Measurements from ENCODE around the gene DUSP9.

DUSP9 gene

DNA sequence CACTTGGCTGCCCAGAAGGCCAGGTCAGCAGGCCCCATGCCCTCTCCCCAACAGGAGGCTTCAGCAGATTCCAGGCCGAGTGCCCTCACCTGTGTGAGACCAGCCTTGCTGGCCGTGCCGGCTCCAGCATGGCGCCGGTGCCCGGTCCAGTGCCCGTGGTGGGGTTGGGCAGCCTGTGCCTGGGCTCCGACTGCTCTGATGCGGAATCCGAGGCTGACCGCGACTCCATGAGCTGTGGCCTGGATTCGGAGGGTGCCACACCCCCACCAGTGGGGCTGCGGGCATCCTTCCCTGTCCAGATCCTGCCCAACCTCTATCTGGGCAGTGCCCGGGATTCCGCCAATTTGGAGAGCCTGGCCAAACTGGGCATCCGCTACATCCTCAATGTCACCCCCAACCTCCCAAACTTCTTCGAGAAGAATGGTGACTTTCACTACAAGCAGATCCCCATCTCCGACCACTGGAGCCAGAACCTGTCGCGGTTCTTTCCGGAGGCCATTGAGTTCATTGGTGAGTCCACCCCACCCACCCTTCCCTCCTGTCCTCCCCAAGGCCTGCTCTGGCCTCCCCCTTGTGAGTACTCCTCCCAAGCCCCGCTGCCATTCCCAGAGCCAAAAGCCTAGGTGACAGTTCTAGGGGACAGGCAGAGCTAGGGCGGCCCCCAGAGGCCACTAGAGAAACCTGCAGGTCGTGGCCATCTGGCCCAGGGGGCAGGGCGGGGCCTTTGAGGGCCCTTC is 2.3 kb downstream of the DUSP9 start:
- DNase-seq (ENCODE audit: low read depth in 2 of 2), result no peak

DNA sequence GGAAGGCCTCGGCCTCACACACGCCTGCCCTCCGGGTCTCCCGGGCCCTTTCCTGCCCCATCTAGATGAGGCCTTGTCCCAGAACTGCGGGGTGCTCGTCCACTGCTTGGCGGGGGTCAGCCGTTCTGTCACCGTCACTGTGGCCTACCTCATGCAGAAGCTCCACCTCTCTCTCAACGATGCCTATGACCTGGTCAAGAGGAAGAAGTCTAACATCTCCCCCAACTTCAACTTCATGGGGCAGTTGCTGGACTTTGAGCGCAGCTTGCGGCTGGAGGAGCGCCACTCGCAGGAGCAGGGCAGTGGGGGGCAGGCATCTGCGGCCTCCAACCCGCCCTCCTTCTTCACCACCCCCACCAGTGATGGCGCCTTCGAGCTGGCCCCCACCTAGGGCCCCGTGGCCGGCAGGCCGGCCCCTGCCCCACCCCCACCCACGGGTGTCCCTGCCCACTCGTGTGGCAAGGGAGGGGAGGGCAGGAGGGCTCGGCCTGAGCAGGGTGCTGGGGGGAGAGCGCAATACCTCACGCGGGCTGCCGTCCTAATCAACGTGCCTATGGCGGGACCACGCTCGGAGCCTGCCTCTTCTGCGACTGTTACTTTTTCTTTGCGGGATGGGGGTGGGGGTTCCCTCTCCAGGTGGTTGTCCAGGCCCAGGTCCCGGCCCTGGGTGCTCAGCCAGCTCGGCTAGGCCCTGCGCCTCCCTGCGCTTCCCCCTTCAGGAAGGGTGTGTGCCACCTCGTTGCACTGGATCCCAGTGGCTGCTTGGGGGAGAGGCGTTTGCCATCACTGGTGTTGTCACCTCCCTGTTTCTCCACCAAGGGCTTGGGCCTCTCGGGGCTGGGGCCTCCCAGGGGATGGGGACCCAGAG is 3.1 kb downstream of the DUSP9 start:
- DNase-seq (ENCODE audit: low read depth in 2 of 2), result no peak

DNA sequence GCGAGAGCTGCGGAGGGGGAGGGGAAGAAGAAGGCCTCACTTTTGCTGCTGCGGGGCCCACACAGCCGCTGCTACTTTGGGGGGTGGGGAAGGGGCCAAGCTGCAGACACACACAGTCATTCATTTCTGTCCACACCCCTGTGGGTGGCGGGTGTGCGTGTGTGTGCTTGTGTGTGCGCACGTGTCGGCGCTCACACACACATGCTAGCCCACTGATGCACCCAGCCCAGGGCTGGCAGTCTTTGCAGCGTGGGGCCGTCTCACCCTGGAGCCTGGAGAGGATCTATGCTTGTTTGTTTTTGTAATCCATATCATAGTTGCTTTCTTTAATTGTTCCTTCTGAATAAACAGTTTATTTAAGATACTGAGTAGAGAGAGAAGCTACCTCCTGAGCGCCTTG is 4.0 kb downstream of the DUSP9 start:
- no peak for DNase-seq (ENCODE audit: low read depth in 2 of 2)

DNA sequence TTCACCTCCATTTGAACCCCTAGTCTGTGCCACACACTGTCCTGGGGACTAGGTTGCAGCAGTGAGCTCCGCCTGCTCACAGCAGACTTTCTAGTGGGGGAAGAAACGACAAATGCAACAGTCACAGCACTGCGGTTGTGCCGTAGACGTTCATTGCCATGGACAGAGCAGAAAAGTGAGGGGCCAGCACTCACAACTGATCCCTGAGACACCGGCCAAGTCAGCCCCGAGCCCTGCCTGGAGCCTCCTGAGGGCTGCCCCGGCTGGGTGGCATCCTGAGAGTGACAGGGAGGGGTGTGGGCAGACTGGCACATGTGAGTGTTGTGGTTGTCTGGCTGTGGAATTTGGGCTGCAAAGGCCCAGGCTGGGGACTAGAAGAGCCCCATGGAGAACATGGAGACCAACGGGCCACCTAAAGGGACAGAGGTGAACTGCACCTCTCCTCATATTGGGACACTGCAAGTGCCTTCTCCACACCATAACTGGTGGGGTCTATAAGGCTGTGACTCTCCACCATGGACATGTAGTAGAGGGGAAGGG is 4.6 kb downstream of the DUSP9 start:
- no peak for DNase-seq (ENCODE audit: low read depth in 2 of 2)

DNA sequence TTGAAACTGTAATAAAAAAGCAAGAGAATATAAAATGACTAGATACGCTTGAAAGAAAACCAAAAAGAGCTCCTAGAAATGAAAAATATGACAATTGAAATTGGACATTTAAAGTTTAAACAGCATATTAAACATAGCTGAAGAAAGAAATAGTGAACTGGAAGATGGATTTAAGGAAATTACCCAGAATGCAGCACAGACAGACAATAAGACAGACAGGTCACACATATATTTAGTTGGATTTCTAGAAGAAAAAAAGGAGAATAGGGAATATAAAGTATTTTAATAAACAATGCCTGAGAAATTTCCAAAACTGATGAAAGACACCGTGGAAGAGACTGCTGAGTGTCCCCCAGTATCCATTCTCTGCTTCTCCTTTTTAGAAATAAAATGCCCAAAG is 6.6 kb downstream of the DUSP9 start:
- no peak for DNase-seq (ENCODE audit: low read depth in 2 of 2)

DNA sequence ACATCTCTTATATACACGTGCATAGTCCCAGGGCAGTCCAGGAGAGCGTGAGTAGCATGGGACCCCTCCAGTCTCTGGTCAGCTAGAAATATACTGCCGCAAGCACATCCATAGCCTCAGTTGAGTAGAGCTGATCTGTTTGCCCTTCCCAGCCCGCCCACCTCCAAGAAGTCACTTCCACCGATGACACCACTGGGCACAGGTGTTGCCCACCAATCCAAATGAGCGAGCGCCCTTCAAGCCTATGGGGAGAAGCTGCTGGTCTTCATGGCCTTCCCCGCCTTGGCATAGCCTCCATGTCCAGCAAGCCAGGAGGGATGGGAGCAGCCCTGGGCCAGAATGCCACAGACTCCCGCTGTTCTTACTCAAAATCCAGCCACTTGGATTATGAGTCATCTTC is 10.2 kb downstream of the DUSP9 start:
- no peak for DNase-seq (ENCODE audit: low read depth in 2 of 2)

DNA sequence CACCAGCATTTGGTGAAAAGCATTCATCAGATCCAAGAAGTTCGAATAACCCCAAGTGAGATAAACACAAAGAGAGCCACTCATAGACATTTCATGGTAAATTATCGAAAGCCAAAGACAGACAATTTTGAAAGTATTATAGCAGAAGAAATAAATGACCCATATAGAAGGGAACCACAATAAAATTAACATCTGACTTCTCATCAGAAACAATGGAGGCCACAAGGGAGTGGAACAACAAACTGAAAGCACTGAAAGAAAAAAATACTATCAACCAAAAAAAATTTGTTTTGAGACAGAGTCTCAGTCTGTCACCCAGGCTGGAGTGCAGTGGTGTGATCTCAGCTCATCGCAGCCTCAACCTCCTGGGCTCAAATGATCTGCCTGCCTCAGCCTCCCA is 12.3 kb downstream of the DUSP9 start:
- no peak for DNase-seq (ENCODE audit: low read depth in 2 of 2)

DNA sequence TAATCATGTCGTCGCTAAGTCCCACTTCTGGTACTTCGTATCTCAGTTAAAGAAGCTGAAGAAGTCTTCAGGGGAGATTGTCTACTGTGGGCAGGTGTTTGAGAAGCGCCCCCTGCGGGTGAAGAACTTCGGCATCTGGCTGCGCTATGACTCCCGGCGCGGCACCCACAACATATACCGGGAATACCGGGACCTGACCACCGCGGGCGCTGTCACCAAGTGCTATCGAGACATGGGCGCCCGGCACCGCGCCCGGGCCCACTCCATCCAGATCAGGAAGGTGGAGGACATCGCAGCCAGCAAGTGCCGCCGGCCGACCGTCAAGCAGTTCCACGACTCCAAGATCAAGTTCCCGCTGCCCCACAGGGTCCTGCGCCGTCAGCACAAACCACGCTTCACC is 15.3 kb downstream of the DUSP9 start:
- peak in 1 of 2 donors; percentile 28 for DNase-seq (ENCODE audit: low read depth in 2 of 2)

DNA sequence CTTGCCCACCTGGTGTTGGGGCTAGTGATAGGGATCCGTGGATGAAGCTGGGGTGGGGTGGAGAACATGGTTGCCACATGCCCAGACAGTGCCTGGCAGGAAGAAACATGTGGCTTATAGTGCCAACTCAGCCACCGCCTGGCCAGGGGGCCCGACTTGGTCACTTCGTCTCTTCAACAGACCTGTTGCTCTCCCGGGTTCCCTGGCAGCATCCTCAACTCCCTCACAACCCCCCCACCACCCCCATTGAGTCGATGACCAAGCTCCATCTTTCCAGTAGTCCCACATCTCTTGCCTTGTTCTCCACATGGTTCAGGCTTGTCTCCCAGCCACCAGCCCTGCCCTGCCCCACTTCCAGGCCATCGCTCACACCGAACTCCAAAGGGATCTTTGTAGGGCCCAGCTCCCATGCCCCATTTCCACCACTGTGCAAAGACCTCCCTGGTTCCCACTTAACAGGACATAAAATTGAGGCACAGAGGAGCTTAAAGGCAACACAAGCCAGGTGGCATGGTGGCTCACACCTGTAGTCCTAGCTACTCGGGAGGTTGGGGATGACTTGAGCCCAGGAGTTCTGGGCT is 18.8 kb downstream of the DUSP9 start:
- DNase-seq (ENCODE audit: low read depth in 2 of 2), result no peak

DNA sequence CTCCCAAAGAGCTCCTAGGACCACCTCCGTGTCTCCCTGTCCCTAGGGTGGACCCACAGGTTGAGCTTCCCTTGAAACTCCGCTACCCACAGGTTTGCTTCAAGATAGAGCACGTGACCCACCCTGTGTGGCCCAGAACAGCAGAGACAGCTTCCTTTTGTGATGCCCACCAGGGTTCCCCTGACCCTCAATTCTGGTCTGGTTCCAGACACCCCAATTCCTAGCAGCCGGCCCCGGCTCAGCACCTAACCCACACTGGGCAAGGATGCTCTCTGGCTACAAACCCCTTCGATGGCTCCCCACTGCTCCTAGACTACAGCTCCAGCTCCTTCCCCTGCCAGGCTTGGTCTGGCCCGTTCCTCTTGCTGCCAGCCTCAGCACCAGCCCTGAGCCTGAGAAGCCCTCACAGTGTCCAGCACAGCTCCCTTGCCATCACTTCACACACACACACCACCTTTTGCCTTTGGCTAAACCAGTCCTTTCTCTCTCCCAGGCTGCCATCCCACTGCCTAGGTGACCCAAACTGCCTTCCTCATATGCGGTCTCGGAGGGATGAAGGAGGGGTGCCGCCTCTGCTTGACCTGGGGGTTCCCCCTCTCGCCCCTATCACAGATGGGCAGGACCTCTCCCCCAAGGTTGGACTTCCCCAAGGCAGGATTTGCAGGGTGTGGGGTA is 20.4 kb downstream of the DUSP9 start:
- DNase-seq (ENCODE audit: low read depth in 2 of 2), result no peak

DNA sequence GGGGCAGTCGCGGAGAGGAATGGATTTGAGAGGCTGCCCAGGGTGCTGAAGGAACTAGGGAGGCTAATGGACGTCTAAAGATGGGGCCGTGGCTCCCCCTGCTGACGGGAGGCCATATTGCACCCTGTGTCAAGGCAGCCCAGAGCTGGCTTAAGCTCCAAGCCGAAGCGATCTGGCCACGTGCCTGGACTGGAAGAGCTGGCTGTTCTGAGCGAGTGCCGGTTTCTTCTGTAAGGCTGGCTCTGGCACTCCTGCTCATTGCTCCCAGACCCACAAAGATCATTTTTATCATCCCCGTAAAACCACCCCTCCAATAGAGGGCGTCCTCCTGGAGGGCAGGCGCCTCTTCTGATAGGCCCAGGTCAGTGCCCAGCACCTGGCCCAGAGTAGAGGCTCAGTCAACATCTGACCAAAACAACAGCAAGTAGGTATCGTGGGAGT is 21.0 kb downstream of the DUSP9 start:
- DNase-seq (ENCODE audit: low read depth in 2 of 2), result peak; percentile 45 to 51

DNA sequence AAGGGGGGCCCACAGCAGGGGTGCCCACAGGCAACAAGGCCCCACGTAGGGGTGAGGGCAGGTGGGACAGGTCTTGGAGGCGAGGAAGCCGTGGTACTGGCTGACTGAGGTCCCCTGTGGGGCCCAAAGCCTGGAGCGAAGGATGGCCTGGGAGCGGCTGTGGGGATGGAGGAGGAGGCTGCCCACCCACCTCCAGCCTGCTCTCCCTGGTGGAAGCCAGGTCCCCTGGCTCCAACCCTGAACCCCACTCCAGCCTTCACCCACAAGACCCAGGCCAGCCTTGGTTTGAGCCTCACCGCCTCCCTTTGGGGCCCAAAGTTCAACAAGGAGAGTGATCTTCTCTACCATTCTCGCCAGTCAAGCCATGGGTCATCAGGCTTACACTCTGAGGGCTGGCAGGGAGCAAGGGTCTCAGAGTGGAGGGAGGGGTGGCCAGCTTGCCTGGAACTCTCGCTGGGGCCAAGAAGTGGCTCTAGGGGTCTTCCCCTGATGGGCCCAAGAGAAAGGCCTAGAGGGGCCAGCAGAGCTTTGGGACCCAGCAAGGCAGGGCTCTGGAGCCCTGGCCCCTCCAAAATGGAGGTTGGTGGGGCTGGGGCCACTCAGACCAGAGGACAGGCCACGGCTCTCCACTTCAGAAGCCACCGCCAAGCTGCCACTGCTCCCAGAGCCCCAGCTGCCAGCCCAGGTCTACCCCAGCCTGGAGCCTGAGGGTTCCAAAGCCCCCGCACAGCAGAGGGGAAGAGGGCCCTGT is 21.6 kb downstream of the DUSP9 start:
- no peak for DNase-seq (ENCODE audit: low read depth in 2 of 2)

DNA sequence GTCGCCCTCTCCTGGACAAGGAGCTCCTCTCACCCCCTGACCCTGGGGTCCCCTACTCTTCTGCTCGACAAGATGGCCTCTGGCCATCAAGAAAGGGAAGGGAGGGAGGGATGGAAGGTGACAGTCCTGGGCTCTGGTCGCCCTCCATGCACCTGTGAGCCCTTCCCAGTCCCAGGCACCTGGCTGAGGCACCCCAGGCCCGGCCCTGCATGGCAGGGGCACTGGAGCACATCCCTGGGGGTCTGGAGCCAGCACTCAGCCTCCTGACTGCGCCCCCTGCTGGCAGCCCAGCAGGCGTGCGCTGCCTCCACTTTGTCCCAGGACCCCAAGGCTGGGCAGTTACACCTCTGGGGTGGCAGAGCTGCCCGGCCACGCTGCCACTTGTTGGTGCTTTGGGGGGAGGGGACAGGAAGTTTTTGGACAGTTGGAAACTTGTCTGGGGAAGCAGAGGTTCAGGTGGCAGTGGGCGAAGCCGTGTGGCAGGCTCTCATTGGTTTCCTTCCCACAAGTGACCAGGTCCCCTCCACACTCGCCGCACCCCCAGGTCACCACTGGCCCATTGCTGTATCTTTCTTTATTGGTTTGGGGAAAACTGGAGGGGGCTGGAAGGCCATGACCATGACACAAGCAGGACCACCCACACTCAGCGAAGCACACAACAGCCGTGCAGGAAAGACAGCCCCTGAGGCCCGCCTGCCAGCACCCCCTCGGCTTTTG is 22.3 kb downstream of the DUSP9 start:
- DNase-seq (ENCODE audit: low read depth in 2 of 2), result no peak

DNA sequence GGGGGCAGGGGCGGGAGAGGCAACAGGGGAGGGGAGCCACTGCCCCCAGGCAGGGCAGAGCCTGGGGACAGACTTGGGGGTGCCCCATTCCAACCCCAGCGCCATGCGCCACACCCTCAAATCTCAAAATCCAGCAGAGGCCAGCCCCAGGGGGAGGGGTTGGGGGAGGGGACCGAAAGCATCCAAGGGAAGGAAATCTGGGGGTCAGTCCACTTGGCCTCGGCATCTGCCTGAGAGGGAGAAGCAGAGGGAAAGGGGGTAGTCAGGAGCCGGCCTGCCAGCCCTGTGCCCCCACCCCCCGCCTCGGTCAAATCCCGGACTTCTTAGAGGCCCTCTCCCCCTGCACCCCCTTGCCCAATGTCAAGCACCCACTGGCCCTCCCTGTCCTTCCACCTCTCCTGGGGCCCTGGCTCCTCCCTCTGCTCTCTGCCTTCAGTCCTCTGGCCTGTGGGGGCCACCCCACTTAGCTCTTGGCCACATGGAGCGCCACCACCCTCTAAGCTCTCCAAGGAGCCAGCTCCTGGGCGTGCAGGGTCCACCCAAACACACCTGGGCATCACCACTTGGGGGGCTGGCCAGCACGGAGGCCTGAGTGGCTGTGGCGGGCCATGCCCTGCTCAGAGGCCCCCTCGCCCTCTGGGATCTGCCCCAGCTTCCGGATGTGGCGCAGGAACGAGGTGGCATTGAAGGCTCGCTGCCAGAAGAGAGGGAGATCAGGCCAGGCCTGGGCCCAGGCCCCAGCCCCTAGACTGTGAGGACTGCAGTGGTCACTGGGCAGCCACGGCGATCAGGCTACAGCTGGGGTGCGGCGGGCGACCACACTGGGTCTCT is 23.1 kb downstream of the DUSP9 start:
- DNase-seq (ENCODE audit: low read depth in 2 of 2), result no peak

DNA sequence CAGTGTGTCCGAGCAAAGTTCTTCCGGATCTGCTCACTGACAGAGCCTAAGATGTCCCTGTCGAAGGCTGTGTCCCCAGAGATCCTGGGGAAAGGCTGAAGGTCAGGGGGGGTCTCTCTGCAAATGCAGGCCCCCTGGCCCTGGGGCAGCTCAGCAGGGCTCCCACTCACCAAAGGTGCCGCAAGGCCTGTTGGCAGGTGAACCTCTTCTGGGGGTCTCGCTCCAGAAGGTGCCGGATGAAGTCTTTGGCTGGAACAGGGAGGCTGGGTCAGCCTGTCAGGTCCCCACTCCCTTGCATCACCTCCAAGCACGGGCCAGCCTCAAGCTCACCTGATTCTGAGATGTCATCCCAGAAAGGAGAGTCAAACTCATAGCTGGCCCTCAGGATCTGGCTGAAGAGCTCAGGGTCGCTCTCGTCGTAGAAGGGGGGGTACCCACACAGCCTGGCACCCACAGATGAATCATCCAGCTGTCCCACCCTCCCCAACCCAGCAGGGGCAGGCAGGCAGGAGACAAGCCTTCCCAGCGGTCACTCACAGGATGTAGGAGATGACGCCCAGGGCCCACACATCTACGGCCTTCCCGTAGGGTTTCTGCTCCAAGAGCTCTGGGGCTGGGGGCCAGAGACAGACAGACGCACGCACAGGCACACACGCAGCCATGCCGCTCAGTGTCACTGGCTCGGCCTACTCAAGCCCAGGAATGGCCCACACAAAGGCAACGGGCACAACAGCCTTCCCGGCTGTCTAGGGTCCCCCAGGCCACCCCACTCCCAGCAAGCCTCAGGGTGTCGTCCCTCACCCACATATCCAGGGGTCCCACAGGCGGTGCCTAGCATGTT is 24.0 kb downstream of the DUSP9 start:
- no peak for DNase-seq (ENCODE audit: low read depth in 2 of 2)

DNA sequence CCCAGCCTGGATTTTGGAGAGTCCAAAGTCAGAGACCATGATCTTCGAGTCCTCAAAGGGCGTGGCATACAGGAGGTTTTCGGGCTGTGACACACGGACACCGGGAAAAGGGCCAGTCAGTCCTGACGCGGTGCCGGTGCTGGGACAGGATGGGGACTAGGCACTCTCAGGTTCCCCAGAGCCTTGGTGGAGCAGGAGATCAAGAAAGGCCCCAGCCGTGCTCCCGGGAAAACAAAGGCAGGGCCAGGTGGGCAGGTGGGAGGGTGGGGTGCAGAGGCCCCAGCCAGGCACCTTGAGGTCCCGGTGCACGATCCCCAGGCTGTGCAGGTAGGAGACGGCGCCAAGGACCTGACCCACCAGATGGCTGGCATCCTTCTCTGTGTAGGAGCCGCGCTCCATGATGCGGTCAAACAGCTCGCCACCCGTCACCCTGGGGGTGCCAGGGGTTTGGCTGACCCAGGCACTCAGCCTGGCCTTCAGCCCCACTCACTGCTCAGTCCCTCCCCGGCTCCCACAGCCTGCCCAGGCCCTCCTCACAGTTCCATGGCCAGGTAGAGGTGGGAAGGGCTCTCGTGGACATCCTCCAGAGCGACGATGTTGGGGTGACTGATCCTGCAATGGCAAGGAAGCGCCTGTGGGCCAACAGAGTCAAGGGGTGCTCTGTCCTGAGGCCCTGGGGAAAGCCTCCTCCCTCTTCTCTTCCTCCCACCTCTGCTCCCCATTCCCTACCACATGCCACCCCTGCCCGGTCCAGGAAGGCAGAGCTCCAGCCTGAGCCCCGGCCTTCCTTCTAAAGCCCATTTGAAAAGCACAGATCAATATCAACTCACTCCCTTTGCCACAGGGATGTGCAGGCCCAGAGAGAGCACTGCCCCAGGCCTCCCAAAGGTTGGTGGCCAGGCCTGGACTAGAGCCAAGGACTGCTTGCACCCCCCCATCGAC is 24.9 kb downstream of the DUSP9 start:
- no peak for DNase-seq (ENCODE audit: low read depth in 2 of 2)
